Measurements from ENCODE around the gene UBE2E2.

The UBE2E2 gene

GRCh38 chr3:23277688-23278087 is 74.6 kb downstream of the UBE2E2 start:
- H3K4me3 ChIP-seq (ENCODE audit: low read length) = no peak overlapping the region
- TF ChIP-seq CTCF (conservative IDR thresholded peaks at IDR 0.05; ENCODE audit: low read depth, low read length) = no peak
- DNase-seq (ENCODE audit: low read depth) = no peak

- H3K4me3 ChIP-seq (ENCODE audit: low read length) = no peak overlapping the region
- TF ChIP-seq CTCF (conservative IDR thresholded peaks at IDR 0.05; ENCODE audit: low read depth, low read length) = no peak
- DNase-seq (ENCODE audit: low read depth) = no peak
Measured at GRCh38 chr3:23283625-23284024, 80.5 kb downstream of the UBE2E2 start.

GRCh38 chr3:23288286-23288685 is 85.2 kb downstream of the UBE2E2 start:
- TF ChIP-seq CTCF (conservative IDR thresholded peaks at IDR 0.05; ENCODE audit: low read depth, low read length) = no peak
- no peak for DNase-seq (ENCODE audit: low read depth)
- H3K4me3 ChIP-seq (ENCODE audit: low read length) = no peak overlapping the region

- no peak for TF ChIP-seq CTCF (conservative IDR thresholded peaks at IDR 0.05; ENCODE audit: low read depth, low read length)
- no peak for DNase-seq (ENCODE audit: low read depth)
- no peak overlapping the region for H3K4me3 ChIP-seq (ENCODE audit: low read length)
Measured at GRCh38 chr3:23288715-23289114, 85.6 kb downstream of the UBE2E2 start.

- DNase-seq (ENCODE audit: low read depth) = no peak
- no peak for TF ChIP-seq CTCF (conservative IDR thresholded peaks at IDR 0.05; ENCODE audit: low read depth, low read length)
- no peak overlapping the region for H3K4me3 ChIP-seq (ENCODE audit: low read length)
Measured at GRCh38 chr3:23292432-23292831, 89.3 kb downstream of the UBE2E2 start.

GRCh38 chr3:23294770-23295387 is 91.8 kb downstream of the UBE2E2 start:
- no peak overlapping the region for H3K4me3 ChIP-seq (ENCODE audit: low read length)
- TF ChIP-seq CTCF (conservative IDR thresholded peaks at IDR 0.05; ENCODE audit: low read depth, low read length) = no peak

GRCh38 chr3:23301819-23302218 is 98.7 kb downstream of the UBE2E2 start:
- no peak for DNase-seq (ENCODE audit: low read depth)
- TF ChIP-seq CTCF (conservative IDR thresholded peaks at IDR 0.05; ENCODE audit: low read depth, low read length) = no peak
- H3K4me3 ChIP-seq (ENCODE audit: low read length) = no peak overlapping the region

More at GRCh38 chr3:23294770-23295387, 91.8 kb downstream of the UBE2E2 start:
- no peak for DNase-seq (ENCODE audit: low read depth)

All from retinal pigment epithelial cell (primary cell).